HL-60 (cell line): ENCODE results near the gene IGFN1.

Experiments
- DNase-seq, 2 experiments: peaks; one replicate each; pipeline ENCODE4 v3.0.0-alpha.2; 2010 to 2020; ENCODE audit warnings: low read depth in 1 of 2, low spot score in 1 of 2
- H3K27ac ChIP-seq: fragments of 250-450 bp; sonication (Bioruptor Pico); replicated peaks from 2 replicates; pipeline ENCODE4 v1.5.1; 2020; ENCODE audit warnings: mild to moderate bottlenecking, moderate library complexity
- H3K27me3 ChIP-seq: fragments of 250-450 bp; sonication (Bioruptor Pico); 2 replicates; pipeline ENCODE4 v1.5.1; 2021; ENCODE audit warnings: mild to moderate bottlenecking, moderate library complexity; ENCODE audit not compliant: insufficient read depth, poor library complexity, severe bottlenecking
- H3K4me3 ChIP-seq: replicated peaks from 2 replicates; pipeline ENCODE4 v1.5.1; 2011; ENCODE audit warnings: mild to moderate bottlenecking, control low read depth, low read length; ENCODE audit not compliant: insufficient read depth
- GABPA ChIP-seq: IDR thresholded peaks from 2 replicates; pipeline ENCODE4 v1.6.1; 2012; ENCODE audit warnings: low read depth
- POLR2AphosphoS5 ChIP-seq: IDR thresholded peaks from 2 replicates; pipeline ENCODE4 v1.6.1; 2012; ENCODE audit warnings: low read depth
- REST ChIP-seq: IDR thresholded peaks from 2 replicates; pipeline ENCODE4 v1.6.1; 2012; ENCODE audit warnings: low read depth; ENCODE audit not compliant: insufficient replicate concordance
- SPI1 ChIP-seq: IDR thresholded peaks from 2 replicates; pipeline ENCODE4 v1.6.1; 2012; ENCODE audit warnings: low read depth, mild to moderate bottlenecking, borderline replicate concordance
- TF ChIP-seq, protein P1 (sequence below): IDR thresholded peaks from one replicate; pipeline ENCODE4 v1.5.1; 2011; ENCODE audit warnings: low read length, control low read depth, inconsistent platforms; ENCODE audit not compliant: insufficient read depth

The IGFN1 gene

GRCh38 chr1:201185123-201185453, 5.5 kb upstream of the IGFN1 start:
- TF ChIP-seq GABPA (no peak), SPI1 (no peak), REST (no peak), POLR2AphosphoS5 (no peak)
- TF ChIP-seq, protein P1, sequence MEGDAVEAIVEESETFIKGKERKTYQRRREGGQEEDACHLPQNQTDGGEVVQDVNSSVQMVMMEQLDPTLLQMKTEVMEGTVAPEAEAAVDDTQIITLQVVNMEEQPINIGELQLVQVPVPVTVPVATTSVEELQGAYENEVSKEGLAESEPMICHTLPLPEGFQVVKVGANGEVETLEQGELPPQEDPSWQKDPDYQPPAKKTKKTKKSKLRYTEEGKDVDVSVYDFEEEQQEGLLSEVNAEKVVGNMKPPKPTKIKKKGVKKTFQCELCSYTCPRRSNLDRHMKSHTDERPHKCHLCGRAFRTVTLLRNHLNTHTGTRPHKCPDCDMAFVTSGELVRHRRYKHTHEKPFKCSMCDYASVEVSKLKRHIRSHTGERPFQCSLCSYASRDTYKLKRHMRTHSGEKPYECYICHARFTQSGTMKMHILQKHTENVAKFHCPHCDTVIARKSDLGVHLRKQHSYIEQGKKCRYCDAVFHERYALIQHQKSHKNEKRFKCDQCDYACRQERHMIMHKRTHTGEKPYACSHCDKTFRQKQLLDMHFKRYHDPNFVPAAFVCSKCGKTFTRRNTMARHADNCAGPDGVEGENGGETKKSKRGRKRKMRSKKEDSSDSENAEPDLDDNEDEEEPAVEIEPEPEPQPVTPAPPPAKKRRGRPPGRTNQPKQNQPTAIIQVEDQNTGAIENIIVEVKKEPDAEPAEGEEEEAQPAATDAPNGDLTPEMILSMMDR = no peak
- Histone ChIP-seq H3K27ac (no peak overlapping the region), H3K27me3 (peaks cover 3% of the 10 kb centered on the region), H3K4me3 (no peak overlapping the region)
- DNase-seq = no peak

DNA sequence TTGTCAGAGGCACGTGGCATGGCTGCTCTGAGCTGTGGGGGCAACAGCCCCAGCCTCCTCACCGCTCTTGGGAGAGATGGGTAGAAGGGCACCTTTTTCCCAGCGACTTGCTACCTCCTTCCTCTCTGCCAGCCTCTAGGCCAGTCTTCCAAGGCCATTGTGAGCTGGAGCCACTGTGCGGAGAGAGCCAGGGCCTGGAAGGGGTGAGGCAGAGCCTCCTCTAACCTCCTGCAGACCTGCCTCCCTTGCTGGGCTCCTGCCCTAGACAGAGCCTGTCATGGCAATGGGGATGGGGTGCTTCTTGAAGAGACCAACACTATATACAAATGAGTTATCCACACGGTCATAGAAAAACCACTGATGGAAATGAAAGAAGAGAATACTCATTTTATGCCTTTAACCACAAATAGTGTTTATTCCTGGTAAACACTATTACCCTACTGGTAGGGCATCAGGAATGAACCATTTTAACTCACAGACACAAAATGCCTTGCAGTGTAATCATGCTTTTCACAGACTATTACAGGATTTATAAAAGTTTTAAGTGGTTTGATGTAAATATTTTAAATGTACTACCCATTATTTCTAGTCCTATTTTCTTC, 5.0 kb upstream of the IGFN1 start:
- DNase-seq = no peak
- TF ChIP-seq GABPA = no peak
- TF ChIP-seq SPI1 = no peak
- no peak for TF ChIP-seq POLR2AphosphoS5
- TF ChIP-seq REST = no peak
- TF ChIP-seq, protein P1 = no peak
- H3K4me3 ChIP-seq = no peak overlapping the region
- H3K27me3 ChIP-seq = peaks cover 3% of the 10 kb centered on the region
- H3K27ac ChIP-seq = no peak overlapping the region

DNA sequence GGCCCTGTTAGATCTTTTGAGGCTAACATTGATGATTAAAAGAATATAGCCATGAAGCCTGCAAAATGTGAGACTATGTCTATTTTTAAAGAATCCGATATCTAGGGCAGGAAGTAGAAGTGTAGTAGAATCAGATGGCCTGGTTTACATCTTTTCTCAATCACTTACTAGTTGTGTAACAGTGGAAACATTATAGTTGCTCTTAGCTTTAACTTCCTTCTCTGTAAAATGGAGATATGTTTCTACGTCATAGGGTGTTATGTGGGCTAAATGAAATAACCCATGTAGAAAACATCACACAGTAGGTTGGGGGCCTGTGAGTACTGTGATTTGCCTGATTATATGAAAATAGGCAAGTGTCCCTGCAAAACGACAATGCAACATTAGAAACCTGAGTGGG, 4.4 kb upstream of the IGFN1 start:
- DNase-seq = no peak
- Histone ChIP-seq H3K4me3 (no peak overlapping the region), H3K27ac (no peak overlapping the region), H3K27me3 (peaks cover 3% of the 10 kb centered on the region)
- TF ChIP-seq, protein P1 = no peak
- no peak for TF ChIP-seq SPI1

GRCh38 chr1:201189085-201189484, 1.5 kb upstream of the IGFN1 start:
- Histone ChIP-seq H3K4me3 (no peak overlapping the region), H3K27me3 (peaks cover 3% of the 10 kb centered on the region), H3K27ac (no peak overlapping the region)
- no peak for TF ChIP-seq REST
- TF ChIP-seq GABPA = no peak
- TF ChIP-seq, protein P1 = no peak
- no peak for TF ChIP-seq SPI1
- DNase-seq = no peak
